ENCODE data around the gene KCNMA1.

Gene KCNMA1

GRCh38 chr10:76971547-76972170 is 665.9 kb downstream of the KCNMA1 start:
- Mint-ChIP-seq H3K4me1 (ENCODE audit: low read depth) (no peaks in the 10 kb centered on the region), H3K36me3 (ENCODE audit: low read depth) (no peaks in the 10 kb centered on the region), H3K27me3 (peaks cover 5% of the 10 kb centered on the region), H3K9me3 (no peaks in the 10 kb centered on the region), H3K4me3 (no peak overlapping the region), H3K27ac (no peak overlapping the region)

DNA sequence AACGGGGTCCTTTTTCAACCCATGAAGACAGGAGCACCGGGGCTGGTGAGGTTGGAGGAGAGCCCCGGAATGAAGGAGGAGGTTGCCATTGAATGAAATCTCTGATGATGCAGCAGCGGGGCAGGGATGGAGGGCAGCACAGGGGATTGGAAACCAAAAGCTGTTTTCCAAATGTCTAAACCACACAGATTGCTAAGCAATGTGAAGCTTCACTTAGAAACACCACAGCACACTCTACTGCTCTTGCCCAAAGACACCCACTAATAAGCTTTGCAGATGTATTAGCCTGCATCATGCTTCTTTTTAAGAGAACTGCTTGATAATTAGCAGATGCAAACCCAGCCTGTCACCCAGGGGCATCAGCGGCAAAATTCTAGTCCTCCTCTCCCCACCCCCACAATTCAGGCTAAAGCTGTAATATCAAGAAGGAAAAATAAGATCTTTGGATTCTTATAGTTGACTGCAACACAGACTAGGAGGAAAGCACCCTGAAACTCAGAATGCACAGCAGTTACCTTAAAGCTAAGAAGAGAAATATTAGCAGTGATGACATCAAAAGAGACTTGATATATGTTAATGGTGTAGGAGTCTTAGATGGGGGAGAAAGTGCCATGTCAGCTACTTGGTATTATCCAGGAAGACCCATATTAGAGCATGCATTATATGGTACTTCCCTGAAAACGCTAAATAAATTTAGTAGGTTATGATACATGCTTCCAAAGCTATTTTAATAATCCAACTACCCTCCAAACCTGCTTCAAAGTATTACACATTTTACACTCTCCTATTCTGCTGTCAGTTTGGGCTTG is 666.7 kb downstream of the KCNMA1 start:
- Mint-ChIP-seq H3K36me3 (ENCODE audit: low read depth) (no peaks in the 10 kb centered on the region), H3K9me3 (no peaks in the 10 kb centered on the region), H3K4me1 (ENCODE audit: low read depth) (no peaks in the 10 kb centered on the region), H3K27ac (no peak overlapping the region), H3K27me3 (peaks cover 5% of the 10 kb centered on the region), H3K4me3 (no peak overlapping the region)

DNA sequence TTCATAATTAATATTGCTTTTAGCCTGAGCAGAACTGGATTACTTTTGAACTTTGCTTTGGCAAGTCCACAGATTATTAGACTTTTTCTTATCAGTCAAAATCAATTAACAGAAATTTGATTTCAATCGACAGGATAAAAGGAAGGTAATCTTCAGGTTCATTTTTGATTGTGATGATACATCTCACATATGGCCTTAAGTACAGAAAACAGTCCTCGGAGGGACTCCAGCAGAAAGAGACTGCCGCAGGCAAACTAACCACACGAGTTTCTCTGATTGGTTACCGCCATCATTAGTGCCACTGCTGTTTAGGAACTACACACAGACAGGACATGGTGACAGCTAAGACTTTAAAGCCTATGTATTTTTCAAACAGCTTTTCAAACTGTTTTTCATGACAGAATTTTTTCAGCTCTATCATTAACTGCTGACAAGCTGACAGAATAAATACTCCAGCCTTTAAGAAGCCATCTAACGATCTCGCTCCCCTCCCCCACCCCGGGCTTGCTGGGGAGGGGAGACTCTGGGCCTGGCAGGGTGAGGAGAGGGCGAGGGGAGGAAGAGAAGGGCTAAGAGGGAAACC is 668.2 kb downstream of the KCNMA1 start:
- Mint-ChIP-seq H3K9me3 (no peaks in the 10 kb centered on the region), H3K4me1 (ENCODE audit: low read depth) (no peaks in the 10 kb centered on the region)

GRCh38 chr10:76968483-76968882 is 669.1 kb downstream of the KCNMA1 start:
- no peaks in the 10 kb centered on the region for H3K9me3 Mint-ChIP-seq
- H3K27me3 Mint-ChIP-seq = peaks cover 5% of the 10 kb centered on the region
- H3K4me3 Mint-ChIP-seq = no peak overlapping the region
- no peaks in the 10 kb centered on the region for H3K36me3 Mint-ChIP-seq (ENCODE audit: low read depth)
- no peak overlapping the region for H3K27ac Mint-ChIP-seq
- H3K4me1 Mint-ChIP-seq (ENCODE audit: low read depth) = no peaks in the 10 kb centered on the region

More for the DNA sequence above, 668.2 kb downstream of the KCNMA1 start:
- no peaks in the 10 kb centered on the region for H3K36me3 Mint-ChIP-seq (ENCODE audit: low read depth)
- H3K27me3 Mint-ChIP-seq = peaks cover 5% of the 10 kb centered on the region
- H3K27ac Mint-ChIP-seq = no peak overlapping the region
- no peak overlapping the region for H3K4me3 Mint-ChIP-seq

- Mint-ChIP-seq H3K27me3 (peaks cover 4% of the 10 kb centered on the region), H3K9me3 (no peaks in the 10 kb centered on the region), H3K4me3 (no peak overlapping the region), H3K27ac (no peak overlapping the region), H3K36me3 (ENCODE audit: low read depth) (no peaks in the 10 kb centered on the region), H3K4me1 (ENCODE audit: low read depth) (no peaks in the 10 kb centered on the region)
Observed at GRCh38 chr10:76962851-76963250, 674.8 kb downstream of the KCNMA1 start.

GRCh38 chr10:76961841-76962240 is 675.8 kb downstream of the KCNMA1 start:
- peaks cover 9% of the 10 kb centered on the region for H3K27me3 Mint-ChIP-seq
- no peaks in the 10 kb centered on the region for H3K4me1 Mint-ChIP-seq (ENCODE audit: low read depth)
- no peak overlapping the region for H3K27ac Mint-ChIP-seq
- H3K4me3 Mint-ChIP-seq = no peak overlapping the region
- no peaks in the 10 kb centered on the region for H3K9me3 Mint-ChIP-seq
- no peaks in the 10 kb centered on the region for H3K36me3 Mint-ChIP-seq (ENCODE audit: low read depth)

- H3K9me3 Mint-ChIP-seq = no peaks in the 10 kb centered on the region
- no peaks in the 10 kb centered on the region for H3K36me3 Mint-ChIP-seq (ENCODE audit: low read depth)
- peaks cover 9% of the 10 kb centered on the region for H3K27me3 Mint-ChIP-seq
- H3K27ac Mint-ChIP-seq = no peak overlapping the region
- no peaks in the 10 kb centered on the region for H3K4me1 Mint-ChIP-seq (ENCODE audit: low read depth)
- H3K4me3 Mint-ChIP-seq = no peak overlapping the region
Observed at GRCh38 chr10:76959111-76959510, 678.5 kb downstream of the KCNMA1 start.

- no peaks in the 10 kb centered on the region for H3K9me3 Mint-ChIP-seq
- H3K27me3 Mint-ChIP-seq = peaks cover 5% of the 10 kb centered on the region
- H3K27ac Mint-ChIP-seq = no peak overlapping the region
- no peaks in the 10 kb centered on the region for H3K36me3 Mint-ChIP-seq (ENCODE audit: low read depth)
- H3K4me3 Mint-ChIP-seq = no peak overlapping the region
- H3K4me1 Mint-ChIP-seq (ENCODE audit: low read depth) = no peaks in the 10 kb centered on the region
Observed at GRCh38 chr10:76954838-76955237, 682.8 kb downstream of the KCNMA1 start.

GRCh38 chr10:76950354-76950753 is 687.3 kb downstream of the KCNMA1 start:
- Mint-ChIP-seq H3K4me3 (no peak overlapping the region), H3K4me1 (ENCODE audit: low read depth) (no peaks in the 10 kb centered on the region), H3K36me3 (ENCODE audit: low read depth) (no peaks in the 10 kb centered on the region), H3K27me3 (no peaks in the 10 kb centered on the region), H3K27ac (no peak overlapping the region), H3K9me3 (no peaks in the 10 kb centered on the region)

- Mint-ChIP-seq H3K27ac (no peak overlapping the region), H3K4me3 (no peak overlapping the region), H3K9me3 (no peaks in the 10 kb centered on the region), H3K36me3 (ENCODE audit: low read depth) (no peaks in the 10 kb centered on the region), H3K27me3 (no peaks in the 10 kb centered on the region), H3K4me1 (ENCODE audit: low read depth) (no peaks in the 10 kb centered on the region)
Observed at GRCh38 chr10:76946270-76946669, 691.3 kb downstream of the KCNMA1 start.

DNA sequence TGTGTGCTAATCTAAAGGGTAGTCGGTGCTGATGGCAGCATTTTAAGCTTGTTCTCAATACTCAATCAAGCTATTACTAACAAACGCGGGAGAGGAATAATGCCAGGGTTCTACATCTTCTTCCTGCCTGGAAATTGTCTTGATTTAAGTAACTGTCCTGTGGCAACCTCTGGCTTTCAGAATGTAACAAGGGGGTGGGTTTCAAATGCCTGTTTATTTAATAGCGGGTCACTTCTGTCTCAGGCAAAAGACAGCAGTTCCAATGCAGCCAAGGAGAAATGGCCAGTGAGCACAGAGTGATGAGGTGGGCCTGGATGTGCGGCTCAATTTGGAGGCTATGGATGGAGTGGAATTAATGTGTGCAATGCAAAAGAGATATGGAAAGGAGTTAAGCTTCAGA is 692.4 kb downstream of the KCNMA1 start:
- no peaks in the 10 kb centered on the region for H3K9me3 Mint-ChIP-seq
- H3K27me3 Mint-ChIP-seq = no peaks in the 10 kb centered on the region
- H3K4me3 Mint-ChIP-seq = no peak overlapping the region
- no peaks in the 10 kb centered on the region for H3K4me1 Mint-ChIP-seq (ENCODE audit: low read depth)
- H3K27ac Mint-ChIP-seq = no peak overlapping the region
- H3K36me3 Mint-ChIP-seq (ENCODE audit: low read depth) = no peaks in the 10 kb centered on the region

DNA sequence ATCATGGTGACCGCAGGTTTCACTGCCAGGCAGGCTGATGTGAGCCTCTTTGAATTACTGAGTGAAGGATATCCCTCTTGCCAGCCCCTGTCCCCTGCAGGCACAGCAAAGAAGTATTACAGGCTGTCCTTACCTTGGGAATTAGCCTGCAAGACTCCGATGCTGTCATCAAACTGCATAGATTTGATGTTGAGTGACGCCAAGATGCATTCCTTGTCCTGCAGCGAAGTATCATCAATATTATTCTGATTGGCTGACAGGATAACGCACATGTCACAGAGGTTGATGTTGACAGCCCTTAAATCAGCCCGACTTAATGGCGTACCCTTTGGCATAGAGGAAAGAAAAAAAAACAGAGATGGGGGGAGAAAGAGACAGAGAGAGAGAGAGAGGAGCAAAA is 693.0 kb downstream of the KCNMA1 start:
- Mint-ChIP-seq H3K27me3 (no peaks in the 10 kb centered on the region), H3K27ac (no peak overlapping the region), H3K4me1 (ENCODE audit: low read depth) (no peaks in the 10 kb centered on the region), H3K9me3 (no peaks in the 10 kb centered on the region), H3K36me3 (ENCODE audit: low read depth) (no peaks in the 10 kb centered on the region), H3K4me3 (no peak overlapping the region)

DNA sequence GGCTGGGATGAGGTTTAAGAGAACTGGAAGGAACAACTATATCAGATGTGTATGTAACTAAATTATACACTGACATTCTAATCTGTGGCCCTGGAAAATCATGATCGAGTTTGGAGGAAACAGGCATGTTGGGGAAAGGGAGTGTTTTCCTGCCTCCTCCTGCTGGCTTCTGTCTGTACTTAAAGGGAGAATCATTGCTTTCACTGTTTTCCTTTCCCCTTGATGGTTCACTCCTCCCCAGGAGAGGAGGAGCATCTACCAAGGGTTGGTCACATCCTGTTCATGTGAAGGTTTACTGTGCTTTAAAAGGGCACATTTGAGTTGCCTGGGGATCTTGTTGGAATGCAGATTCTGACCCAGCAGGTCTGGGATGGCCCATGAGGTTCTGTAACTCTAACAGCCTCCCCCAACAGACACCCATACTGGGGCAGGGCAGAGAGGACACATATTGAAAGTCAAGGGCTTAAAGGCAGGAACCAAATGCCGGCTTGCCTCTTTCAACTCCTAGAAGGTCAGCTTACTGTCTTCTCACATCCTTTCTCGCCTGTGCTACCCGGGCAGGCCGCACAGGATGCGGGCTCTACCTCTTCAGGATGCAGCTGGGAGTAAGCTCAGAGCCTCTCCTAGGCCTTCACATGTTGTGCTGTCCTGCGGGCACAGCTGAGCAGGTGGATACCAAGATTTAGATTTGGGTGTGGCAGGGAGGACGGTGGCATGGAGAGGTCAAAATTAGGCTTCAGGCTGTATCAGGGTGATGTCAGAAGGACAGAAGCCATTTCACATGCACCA is 694.8 kb downstream of the KCNMA1 start:
- Mint-ChIP-seq H3K27ac (no peak overlapping the region), H3K9me3 (no peaks in the 10 kb centered on the region), H3K4me3 (no peak overlapping the region), H3K36me3 (ENCODE audit: low read depth) (no peaks in the 10 kb centered on the region), H3K27me3 (peaks cover 4% of the 10 kb centered on the region), H3K4me1 (ENCODE audit: low read depth) (no peaks in the 10 kb centered on the region)

DNA sequence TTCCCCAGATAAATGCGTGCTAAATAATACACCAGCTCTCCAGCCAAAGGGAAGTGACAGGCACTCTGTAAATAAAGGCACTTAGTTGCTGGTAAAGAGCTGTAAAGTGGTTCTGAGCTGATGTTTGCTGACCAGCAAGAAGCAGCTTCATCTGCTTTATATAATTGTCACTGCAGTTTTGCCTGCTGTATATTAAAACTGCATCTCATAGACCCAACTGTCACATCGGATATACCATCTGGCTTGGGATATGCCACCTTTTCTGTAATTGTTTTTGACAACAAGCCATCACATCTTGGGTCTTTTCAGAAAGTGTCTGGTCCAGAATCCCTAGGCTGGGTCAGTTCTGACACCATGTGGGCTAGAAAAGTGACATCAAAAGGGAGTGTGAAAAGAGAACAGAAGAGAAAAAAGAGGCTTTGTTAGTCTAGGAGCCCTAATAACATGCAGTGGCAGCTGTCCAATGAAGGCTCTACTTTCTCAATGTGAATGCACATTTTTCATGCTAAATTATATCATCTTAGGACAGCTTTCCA is 697.6 kb downstream of the KCNMA1 start:
- no peaks in the 10 kb centered on the region for H3K36me3 Mint-ChIP-seq (ENCODE audit: low read depth)
- no peak overlapping the region for H3K27ac Mint-ChIP-seq
- no peaks in the 10 kb centered on the region for H3K9me3 Mint-ChIP-seq
- peaks cover 4% of the 10 kb centered on the region for H3K27me3 Mint-ChIP-seq
- H3K4me3 Mint-ChIP-seq = no peak overlapping the region
- no peaks in the 10 kb centered on the region for H3K4me1 Mint-ChIP-seq (ENCODE audit: low read depth)

DNA sequence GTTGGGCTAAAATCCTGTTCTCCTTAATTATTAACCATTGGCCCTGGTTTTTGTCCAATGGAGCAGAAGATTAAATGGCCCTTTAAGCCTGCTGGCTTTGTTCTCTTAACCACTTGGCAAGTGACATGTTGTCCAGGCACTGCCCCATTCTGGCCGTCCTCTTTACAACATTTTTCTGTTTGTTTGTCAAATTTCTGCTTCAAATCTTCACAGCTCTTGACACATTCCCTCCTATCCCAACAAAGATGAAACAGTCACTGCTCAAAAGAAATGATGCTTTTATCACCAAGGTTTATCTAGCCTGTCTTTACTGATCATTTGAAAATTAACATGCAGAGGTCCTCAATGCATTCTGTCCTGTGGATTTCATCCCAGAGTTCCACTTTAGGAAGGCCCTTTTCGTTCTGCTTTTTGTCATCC is 700.4 kb downstream of the KCNMA1 start:
- Mint-ChIP-seq H3K36me3 (ENCODE audit: low read depth) (no peaks in the 10 kb centered on the region), H3K9me3 (no peaks in the 10 kb centered on the region), H3K27me3 (peaks cover 4% of the 10 kb centered on the region), H3K27ac (no peak overlapping the region), H3K4me3 (no peak overlapping the region), H3K4me1 (ENCODE audit: low read depth) (no peaks in the 10 kb centered on the region)
